GM23248 (cell line): ENCODE measurements around the gene ARFIP1.

Source experiments
- EZH2 ChIP-seq: fragments of 200-600 bp; sonication (generic); IDR thresholded peaks from 2 replicates; pipeline ENCODE4 v1.6.1; 2018; ENCODE audit warnings: antibody characterized with exemption, mild to moderate bottlenecking; ENCODE audit not compliant: insufficient read depth, poor library complexity, severe bottlenecking
- EZH2phosphoT487 ChIP-seq: fragments of 200-600 bp; sonication (generic); IDR thresholded peaks from 2 replicates; pipeline ENCODE4 v1.6.1; 2018; ENCODE audit warnings: antibody characterized with exemption, moderate library complexity, mild to moderate bottlenecking, low read depth; ENCODE audit not compliant: insufficient read depth

DNA sequence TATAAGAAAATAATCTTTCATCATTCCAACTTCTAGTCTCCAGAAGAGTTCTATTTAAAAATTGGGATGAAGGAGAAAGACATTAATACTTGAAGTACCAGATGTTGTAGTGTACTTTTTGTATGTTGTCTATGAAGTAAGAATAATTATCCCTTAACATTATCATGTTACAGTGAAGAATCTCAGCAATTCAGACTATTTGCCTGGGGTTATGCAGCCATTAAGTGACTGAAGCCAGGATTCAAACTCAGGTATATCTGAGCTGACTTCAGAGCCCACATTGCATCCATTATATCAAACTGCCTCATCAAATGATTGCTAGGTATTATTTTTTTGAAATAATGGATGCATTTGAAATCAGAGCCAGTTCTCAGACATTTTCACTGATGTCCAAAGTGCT, 80.3 kb downstream of the ARFIP1 start:
- no peak for TF ChIP-seq EZH2
- no peak for TF ChIP-seq EZH2phosphoT487
